HL-60 (cell line): Measurements from ENCODE around the gene KLK2.

Experiments
- DNase-seq, 2 experiments: peaks; one replicate each; pipeline ENCODE4 v3.0.0-alpha.2; 2010 to 2020; ENCODE audit warnings: low read depth in 1 of 2, low spot score in 1 of 2
- H3K27ac ChIP-seq: fragments of 250-450 bp; sonication (Bioruptor Pico); replicated peaks from 2 replicates; pipeline ENCODE4 v1.5.1; 2020; ENCODE audit warnings: mild to moderate bottlenecking, moderate library complexity
- H3K27me3 ChIP-seq: fragments of 250-450 bp; sonication (Bioruptor Pico); 2 replicates; pipeline ENCODE4 v1.5.1; 2021; ENCODE audit warnings: mild to moderate bottlenecking, moderate library complexity; ENCODE audit not compliant: insufficient read depth, poor library complexity, severe bottlenecking
- H3K4me3 ChIP-seq: replicated peaks from 2 replicates; pipeline ENCODE4 v1.5.1; 2011; ENCODE audit warnings: mild to moderate bottlenecking, control low read depth, low read length; ENCODE audit not compliant: insufficient read depth
- GABPA ChIP-seq: IDR thresholded peaks from 2 replicates; pipeline ENCODE4 v1.6.1; 2012; ENCODE audit warnings: low read depth
- POLR2AphosphoS5 ChIP-seq: IDR thresholded peaks from 2 replicates; pipeline ENCODE4 v1.6.1; 2012; ENCODE audit warnings: low read depth
- SPI1 ChIP-seq: IDR thresholded peaks from 2 replicates; pipeline ENCODE4 v1.6.1; 2012; ENCODE audit warnings: low read depth, mild to moderate bottlenecking, borderline replicate concordance
- TF ChIP-seq, protein P1 (sequence below): IDR thresholded peaks from one replicate; pipeline ENCODE4 v1.5.1; 2011; ENCODE audit warnings: low read length, control low read depth, inconsistent platforms; ENCODE audit not compliant: insufficient read depth
- TF ChIP-seq, protein P2 (sequence below): IDR thresholded peaks from 2 replicates; pipeline ENCODE4 v1.6.1; 2012; ENCODE audit warnings: low read depth; ENCODE audit not compliant: insufficient replicate concordance

KLK2 gene

DNA sequence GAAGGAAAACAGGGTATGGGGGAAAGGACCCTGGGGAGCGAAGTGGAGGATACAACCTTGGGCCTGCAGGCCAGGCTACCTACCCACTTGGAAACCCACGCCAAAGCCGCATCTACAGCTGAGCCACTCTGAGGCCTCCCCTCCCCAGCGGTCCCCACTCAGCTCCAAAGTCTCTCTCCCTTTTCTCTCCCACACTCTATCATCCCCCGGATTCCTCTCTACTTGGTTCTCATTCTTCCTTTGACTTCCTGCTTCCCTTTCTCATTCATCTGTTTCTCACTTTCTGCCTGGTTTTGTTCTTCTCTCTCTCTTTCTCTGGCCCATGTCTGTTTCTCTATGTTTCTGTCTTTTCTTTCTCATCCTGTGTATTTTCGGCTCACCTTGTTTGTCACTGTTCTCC is 15.9 kb upstream of the KLK2 start:
- no peak for DNase-seq
- H3K27me3 ChIP-seq, result peaks cover 2% of the 10 kb centered on the region
- H3K4me3 ChIP-seq, result no peak overlapping the region
- H3K27ac ChIP-seq, result no peak overlapping the region
- TF ChIP-seq POLR2AphosphoS5 (no peak), GABPA (no peak), SPI1 (no peak)
- TF ChIP-seq, protein P1, sequence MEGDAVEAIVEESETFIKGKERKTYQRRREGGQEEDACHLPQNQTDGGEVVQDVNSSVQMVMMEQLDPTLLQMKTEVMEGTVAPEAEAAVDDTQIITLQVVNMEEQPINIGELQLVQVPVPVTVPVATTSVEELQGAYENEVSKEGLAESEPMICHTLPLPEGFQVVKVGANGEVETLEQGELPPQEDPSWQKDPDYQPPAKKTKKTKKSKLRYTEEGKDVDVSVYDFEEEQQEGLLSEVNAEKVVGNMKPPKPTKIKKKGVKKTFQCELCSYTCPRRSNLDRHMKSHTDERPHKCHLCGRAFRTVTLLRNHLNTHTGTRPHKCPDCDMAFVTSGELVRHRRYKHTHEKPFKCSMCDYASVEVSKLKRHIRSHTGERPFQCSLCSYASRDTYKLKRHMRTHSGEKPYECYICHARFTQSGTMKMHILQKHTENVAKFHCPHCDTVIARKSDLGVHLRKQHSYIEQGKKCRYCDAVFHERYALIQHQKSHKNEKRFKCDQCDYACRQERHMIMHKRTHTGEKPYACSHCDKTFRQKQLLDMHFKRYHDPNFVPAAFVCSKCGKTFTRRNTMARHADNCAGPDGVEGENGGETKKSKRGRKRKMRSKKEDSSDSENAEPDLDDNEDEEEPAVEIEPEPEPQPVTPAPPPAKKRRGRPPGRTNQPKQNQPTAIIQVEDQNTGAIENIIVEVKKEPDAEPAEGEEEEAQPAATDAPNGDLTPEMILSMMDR, result no peak
- TF ChIP-seq, protein P2, sequence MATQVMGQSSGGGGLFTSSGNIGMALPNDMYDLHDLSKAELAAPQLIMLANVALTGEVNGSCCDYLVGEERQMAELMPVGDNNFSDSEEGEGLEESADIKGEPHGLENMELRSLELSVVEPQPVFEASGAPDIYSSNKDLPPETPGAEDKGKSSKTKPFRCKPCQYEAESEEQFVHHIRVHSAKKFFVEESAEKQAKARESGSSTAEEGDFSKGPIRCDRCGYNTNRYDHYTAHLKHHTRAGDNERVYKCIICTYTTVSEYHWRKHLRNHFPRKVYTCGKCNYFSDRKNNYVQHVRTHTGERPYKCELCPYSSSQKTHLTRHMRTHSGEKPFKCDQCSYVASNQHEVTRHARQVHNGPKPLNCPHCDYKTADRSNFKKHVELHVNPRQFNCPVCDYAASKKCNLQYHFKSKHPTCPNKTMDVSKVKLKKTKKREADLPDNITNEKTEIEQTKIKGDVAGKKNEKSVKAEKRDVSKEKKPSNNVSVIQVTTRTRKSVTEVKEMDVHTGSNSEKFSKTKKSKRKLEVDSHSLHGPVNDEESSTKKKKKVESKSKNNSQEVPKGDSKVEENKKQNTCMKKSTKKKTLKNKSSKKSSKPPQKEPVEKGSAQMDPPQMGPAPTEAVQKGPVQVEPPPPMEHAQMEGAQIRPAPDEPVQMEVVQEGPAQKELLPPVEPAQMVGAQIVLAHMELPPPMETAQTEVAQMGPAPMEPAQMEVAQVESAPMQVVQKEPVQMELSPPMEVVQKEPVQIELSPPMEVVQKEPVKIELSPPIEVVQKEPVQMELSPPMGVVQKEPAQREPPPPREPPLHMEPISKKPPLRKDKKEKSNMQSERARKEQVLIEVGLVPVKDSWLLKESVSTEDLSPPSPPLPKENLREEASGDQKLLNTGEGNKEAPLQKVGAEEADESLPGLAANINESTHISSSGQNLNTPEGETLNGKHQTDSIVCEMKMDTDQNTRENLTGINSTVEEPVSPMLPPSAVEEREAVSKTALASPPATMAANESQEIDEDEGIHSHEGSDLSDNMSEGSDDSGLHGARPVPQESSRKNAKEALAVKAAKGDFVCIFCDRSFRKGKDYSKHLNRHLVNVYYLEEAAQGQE, result no peak

DNA sequence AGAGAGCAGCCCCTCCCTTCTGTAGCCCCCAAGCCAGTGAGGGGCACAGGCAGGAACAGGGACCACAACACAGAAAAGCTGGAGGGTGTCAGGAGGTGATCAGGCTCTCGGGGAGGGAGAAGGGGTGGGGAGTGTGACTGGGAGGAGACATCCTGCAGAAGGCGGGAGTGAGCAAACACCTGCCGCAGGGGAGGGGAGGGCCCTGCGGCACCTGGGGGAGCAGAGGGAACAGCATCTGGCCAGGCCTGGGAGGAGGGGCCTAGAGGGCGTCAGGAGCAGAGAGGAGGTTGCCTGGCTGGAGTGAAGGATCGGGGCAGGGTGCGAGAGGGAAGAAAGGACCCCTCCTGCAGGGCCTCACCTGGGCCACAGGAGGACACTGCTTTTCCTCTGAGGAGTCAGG is 14.4 kb upstream of the KLK2 start:
- no peak for TF ChIP-seq POLR2AphosphoS5
- TF ChIP-seq GABPA, result no peak
- no peak for TF ChIP-seq SPI1
- TF ChIP-seq, protein P1, result no peak
- TF ChIP-seq, protein P2, result no peak
- Histone ChIP-seq H3K4me3 (no peak overlapping the region), H3K27me3 (peaks cover 2% of the 10 kb centered on the region), H3K27ac (no peak overlapping the region)
- DNase-seq, result no peak

DNA sequence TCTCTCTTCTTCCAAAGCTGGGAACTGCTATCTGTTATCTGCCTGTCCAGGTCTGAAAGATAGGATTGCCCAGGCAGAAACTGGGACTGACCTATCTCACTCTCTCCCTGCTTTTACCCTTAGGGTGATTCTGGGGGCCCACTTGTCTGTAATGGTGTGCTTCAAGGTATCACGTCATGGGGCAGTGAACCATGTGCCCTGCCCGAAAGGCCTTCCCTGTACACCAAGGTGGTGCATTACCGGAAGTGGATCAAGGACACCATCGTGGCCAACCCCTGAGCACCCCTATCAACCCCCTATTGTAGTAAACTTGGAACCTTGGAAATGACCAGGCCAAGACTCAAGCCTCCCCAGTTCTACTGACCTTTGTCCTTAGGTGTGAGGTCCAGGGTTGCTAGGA is 13.4 kb upstream of the KLK2 start:
- no peak for TF ChIP-seq SPI1
- no peak for TF ChIP-seq POLR2AphosphoS5
- TF ChIP-seq, protein P2, result no peak
- no peak for TF ChIP-seq GABPA
- TF ChIP-seq, protein P1, result no peak
- Histone ChIP-seq H3K27ac (no peak overlapping the region), H3K27me3 (peaks cover 2% of the 10 kb centered on the region), H3K4me3 (no peak overlapping the region)
- DNase-seq, result no peak
